Kidney epithelial cell (primary cell): Measurements from ENCODE around the gene C10orf90. TPM values are rescaled to one million over a fixed set of nuclear protein-coding genes. Genes with fewer than 3 reads are reported as not detected.

ENCODE experiments used
- DNase-seq: peaks from one replicate; pipeline ENCODE4 v3.0.0-alpha.2; 2010; ENCODE audit warnings: low read depth
- H3K27me3 ChIP-seq: 2 replicates; pipeline ENCODE4 v1.6.0; 2011; ENCODE audit warnings: low read length; ENCODE audit not compliant: control insufficient read depth, insufficient read depth
- H3K36me3 ChIP-seq: 2 replicates; pipeline ENCODE4 v1.5.1; 2011; ENCODE audit warnings: low read length; ENCODE audit not compliant: control insufficient read depth, insufficient read depth
- H3K4me3 ChIP-seq: 2 replicates; pipeline ENCODE4 v1.5.1; 2011; ENCODE audit warnings: low read depth, mild to moderate bottlenecking, control low read depth, low read length
- total RNA-seq: library from RNA; depleted of rRNA; stranded (reverse); fragments of >200 nt; gene quantifications from 2 replicates; pipeline ENCODE4 v1.2.3, GENCODE V29; 2015
- TF ChIP-seq, protein P1 (sequence below): IDR thresholded peaks from 2 replicates; pipeline ENCODE4 v1.5.1; 2011; ENCODE audit warnings: mild to moderate bottlenecking, moderate library complexity, low read length, control low read depth, inconsistent platforms; ENCODE audit not compliant: insufficient read depth, poor library complexity, severe bottlenecking

The C10orf90 gene
- total RNA-seq, 1 donor from 2014 or later = not detected

DNA sequence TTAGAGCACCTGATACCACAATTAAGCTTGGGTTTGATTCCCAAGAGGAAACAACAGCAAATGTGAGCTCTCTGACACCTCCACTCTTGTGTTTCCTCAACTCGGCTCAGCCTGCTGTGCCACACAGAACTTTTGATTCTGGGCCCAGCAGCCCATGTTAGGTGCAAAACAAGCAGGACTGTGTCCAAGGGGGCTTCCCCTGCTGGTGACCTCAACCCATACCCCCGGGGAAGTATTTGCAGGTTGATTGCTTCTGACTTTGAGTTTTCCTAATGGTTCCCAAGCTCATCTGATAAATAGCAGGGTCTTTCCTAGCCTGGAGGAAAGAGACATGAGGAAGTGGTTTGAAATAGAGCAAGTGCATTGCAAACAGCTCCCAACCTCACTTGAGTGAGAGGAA is 238.7 kb downstream of the C10orf90 start:
- no peak for DNase-seq
- H3K36me3 ChIP-seq = no peaks in the 10 kb centered on the region
- H3K27me3 ChIP-seq = no peaks in the 10 kb centered on the region
- no peak overlapping the region for H3K4me3 ChIP-seq
- TF ChIP-seq, protein P1, sequence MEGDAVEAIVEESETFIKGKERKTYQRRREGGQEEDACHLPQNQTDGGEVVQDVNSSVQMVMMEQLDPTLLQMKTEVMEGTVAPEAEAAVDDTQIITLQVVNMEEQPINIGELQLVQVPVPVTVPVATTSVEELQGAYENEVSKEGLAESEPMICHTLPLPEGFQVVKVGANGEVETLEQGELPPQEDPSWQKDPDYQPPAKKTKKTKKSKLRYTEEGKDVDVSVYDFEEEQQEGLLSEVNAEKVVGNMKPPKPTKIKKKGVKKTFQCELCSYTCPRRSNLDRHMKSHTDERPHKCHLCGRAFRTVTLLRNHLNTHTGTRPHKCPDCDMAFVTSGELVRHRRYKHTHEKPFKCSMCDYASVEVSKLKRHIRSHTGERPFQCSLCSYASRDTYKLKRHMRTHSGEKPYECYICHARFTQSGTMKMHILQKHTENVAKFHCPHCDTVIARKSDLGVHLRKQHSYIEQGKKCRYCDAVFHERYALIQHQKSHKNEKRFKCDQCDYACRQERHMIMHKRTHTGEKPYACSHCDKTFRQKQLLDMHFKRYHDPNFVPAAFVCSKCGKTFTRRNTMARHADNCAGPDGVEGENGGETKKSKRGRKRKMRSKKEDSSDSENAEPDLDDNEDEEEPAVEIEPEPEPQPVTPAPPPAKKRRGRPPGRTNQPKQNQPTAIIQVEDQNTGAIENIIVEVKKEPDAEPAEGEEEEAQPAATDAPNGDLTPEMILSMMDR = no peak

DNA sequence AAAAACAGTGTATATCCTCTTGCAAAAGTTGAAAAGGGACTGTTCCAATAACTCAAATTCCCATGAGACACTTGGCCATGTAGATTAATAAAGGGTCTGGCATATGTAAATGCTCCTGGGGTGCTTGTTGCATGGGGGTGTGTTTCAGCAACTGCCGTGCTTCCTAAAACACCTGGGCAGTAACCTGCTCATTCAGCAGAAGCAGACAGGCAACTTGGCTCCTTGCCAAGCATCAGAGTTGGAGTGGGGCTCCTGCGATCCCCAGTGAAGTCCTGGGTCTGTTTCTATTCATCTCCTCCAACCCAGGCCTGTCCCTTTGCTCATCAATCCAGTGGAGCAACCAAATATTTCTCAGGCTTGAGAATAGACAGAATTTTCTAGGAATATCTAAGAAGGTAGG is 240.0 kb downstream of the C10orf90 start:
- H3K36me3 ChIP-seq = no peaks in the 10 kb centered on the region
- no peak overlapping the region for H3K4me3 ChIP-seq
- no peak for DNase-seq
- no peaks in the 10 kb centered on the region for H3K27me3 ChIP-seq
- TF ChIP-seq, protein P1 = no peak

DNA sequence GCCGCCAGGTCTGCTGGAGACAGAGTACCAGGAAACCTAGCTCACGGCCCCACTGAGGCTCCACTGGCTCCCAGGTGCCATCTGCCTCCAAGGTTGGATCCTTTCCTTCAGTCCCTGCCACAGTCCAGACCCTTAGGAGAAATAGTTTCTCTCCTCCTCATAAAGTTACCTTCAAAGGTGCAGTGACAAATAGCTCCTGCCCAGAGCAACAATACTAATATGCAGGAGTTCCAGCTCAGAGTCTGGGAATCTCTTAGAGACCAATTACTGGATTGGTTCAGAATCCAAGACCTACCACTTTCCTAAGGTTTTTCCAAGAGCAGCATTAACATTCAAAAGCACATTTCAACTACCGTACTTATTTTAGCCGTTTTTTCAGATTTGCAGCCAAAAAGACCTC is 241.2 kb downstream of the C10orf90 start:
- Histone ChIP-seq H3K36me3 (no peaks in the 10 kb centered on the region), H3K4me3 (no peak overlapping the region), H3K27me3 (no peaks in the 10 kb centered on the region)
- no peak for DNase-seq
- TF ChIP-seq, protein P1 = no peak

DNA sequence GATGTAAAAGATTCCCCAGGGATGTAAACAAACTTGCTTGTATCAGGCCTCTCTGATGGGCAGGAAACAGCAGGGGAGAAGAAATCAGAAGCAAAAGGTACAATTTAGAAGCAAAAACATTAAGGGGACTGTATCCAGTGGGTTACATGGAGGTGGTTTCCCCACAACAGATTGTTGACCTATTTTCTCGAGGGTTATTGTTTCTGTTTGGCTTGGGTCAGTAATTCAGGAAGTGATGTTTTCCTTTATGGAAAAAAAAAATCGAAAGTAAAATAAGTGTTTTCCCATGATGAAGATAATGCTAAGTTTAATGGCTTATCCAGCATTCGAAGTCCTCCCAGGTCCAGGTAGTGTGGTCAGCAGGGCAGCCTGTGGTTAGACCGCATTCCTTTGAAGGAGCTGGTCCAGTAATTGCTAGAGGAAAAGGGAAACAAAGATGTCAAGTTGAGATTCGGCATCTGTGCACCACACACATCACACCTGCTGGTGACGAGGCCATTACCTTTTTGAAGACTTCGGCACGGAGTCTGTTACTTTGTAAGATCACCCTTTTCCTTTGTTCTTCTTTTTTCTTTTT is 244.9 kb downstream of the C10orf90 start:
- no peaks in the 10 kb centered on the region for H3K27me3 ChIP-seq
- no peaks in the 10 kb centered on the region for H3K36me3 ChIP-seq
- TF ChIP-seq, protein P1 = no peak
- DNase-seq = peak; percentile 37
- H3K4me3 ChIP-seq = no peak overlapping the region

DNA sequence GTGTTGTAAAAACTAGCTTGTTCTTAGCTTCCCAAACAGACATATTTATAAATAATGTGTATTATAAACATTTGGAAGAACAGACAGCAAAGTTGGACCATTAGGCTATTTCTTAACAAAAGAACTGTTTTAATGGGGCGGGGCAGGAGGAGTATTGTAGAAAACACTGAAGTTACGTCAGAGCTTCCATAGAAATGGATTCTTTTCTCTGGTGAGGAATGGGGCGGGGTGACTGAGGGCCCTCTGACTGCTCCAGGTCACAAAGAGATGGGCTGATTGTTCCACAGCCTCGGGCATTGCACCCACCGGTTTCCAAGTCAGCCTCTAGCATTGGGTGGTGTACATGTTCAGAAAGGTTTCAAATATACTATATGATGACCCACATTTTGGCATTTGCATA is 245.5 kb downstream of the C10orf90 start:
- Histone ChIP-seq H3K27me3 (no peaks in the 10 kb centered on the region), H3K4me3 (no peak overlapping the region), H3K36me3 (no peaks in the 10 kb centered on the region)
- TF ChIP-seq, protein P1 = no peak
- no peak for DNase-seq

DNA sequence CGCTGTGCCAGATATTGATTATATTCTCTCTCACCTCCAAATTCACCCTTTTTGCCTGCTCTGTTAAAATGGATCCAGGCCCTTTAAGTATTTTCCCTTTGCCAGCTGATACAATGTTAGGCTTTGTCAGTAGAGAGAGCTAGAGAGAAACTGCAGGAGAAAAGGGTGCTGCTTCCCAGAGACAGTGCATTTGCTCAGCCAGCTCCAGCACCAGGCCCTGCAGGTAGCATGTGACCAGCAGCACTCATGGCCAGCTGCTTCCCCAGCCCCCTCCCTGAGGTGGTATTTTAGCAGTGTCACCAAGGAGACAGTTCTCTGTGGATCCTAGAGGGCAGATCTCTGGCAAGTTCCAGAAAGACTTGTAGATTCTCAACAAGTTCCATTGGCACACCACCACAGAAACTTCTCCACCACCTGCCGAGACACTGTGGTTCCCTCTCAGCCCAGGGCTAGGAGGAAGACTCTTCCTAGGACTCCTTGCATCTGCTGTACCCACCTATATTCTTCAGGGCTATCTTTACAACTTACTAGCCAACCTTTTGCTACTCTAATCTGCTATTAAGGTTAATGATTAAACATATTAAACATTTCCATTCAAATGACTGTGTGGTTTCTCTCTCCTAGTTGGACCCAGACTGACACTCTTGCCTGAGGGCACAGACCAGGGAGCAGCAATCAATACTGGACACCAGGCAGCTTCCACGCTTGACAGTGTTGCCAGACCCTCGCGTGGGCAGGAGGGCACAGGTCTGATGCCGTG is 246.6 kb downstream of the C10orf90 start:
- TF ChIP-seq, protein P1 = no peak
- DNase-seq = no peak
- no peak overlapping the region for H3K4me3 ChIP-seq
- no peaks in the 10 kb centered on the region for H3K27me3 ChIP-seq
- H3K36me3 ChIP-seq = no peaks in the 10 kb centered on the region
